ENCODE results near the gene NUP54.
A peak's percentile ranks its signal among the peaks of the same experiment; 100 is the strongest.

Gene NUP54

GRCh38 chr4:76144546-76144945 lies 3.7 kb downstream of the NUP54 start:
- DNase-seq (ENCODE audit: low read depth, low spot score), result no peak

GRCh38 chr4:76141241-76141640 lies 7.0 kb downstream of the NUP54 start:
- DNase-seq (ENCODE audit: low read depth, low spot score), result no peak

GRCh38 chr4:76127754-76128153 lies 20.4 kb downstream of the NUP54 start:
- DNase-seq (ENCODE audit: low read depth, low spot score), result no peak

GRCh38 chr4:76125816-76126215 lies 22.4 kb downstream of the NUP54 start:
- DNase-seq (ENCODE audit: low read depth, low spot score), result no peak

- DNase-seq (ENCODE audit: low read depth, low spot score), result no peak
These were observed 28.0 kb downstream of the NUP54 start for GRCh38 chr4:76120199-76120598.

GRCh38 chr4:76117536-76117935 lies 30.7 kb downstream of the NUP54 start:
- no peak for DNase-seq (ENCODE audit: low read depth, low spot score)

DNA sequence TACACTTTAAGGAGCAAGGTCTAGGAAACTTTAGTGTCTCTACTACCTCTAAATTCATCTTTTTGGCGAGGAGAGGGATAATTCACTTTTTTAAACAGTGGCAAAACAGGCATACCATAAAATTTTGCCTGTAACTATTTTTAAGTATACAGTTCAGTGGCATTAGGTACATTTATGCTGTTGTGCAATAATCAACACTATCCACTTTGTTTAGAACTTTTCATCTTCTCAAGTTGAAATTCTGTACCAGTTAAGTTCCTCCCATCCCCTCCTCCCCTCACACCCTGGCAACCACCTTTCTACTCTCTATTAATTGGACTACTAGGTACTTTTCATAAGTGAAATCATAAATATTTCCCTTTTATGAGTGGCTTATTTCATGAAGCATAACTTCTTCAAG lies 31.4 kb downstream of the NUP54 start:
- DNase-seq (ENCODE audit: low read depth, low spot score), result no peak

- DNase-seq (ENCODE audit: low read depth, low spot score), result no peak
These were observed 39.6 kb downstream of the NUP54 start for GRCh38 chr4:76108467-76109181.

- no peak for DNase-seq (ENCODE audit: low read depth, low spot score)
These were observed 41.8 kb downstream of the NUP54 start for GRCh38 chr4:76106442-76106841.

DNA sequence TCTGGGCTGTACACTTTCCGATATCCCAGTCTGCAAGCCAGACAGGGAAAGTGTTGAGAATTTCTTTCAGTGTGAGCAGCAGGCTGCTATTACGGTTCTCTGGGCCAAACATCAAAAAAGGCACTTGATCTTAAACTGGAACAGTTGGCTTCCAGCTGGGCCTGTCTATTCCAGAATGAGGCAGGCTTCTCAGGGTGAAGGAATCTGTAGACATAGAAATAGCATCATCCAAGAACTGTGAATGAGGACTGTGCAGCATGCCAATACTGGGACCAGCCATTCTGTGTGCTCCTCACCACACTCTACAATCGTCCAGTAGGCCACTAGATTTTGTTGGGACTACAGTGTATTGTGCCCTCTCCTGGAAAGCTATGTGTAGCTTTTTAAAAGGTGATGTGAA lies 42.5 kb downstream of the NUP54 start:
- no peak for DNase-seq (ENCODE audit: low read depth, low spot score)

DNA sequence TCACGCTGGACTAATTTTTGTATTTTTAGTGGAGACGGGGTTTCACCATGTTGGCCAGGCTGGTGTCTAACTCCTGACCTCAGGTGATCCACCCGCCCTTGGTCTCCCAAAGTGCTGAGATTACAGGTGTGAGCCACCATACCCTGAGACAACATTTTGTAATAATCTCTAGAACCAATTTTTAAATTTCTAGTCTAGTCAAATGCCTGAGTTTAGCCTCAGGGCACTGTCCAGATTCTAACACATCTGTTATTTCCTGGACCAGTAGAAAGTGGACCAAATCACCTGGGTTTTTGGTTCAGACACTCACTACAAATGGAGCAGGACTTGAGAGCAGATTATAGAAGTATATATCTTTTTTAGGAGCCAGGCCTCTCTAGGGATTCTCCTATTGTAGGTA lies 52.1 kb downstream of the NUP54 start:
- DNase-seq (ENCODE audit: low read depth, low spot score), result no peak

DNA sequence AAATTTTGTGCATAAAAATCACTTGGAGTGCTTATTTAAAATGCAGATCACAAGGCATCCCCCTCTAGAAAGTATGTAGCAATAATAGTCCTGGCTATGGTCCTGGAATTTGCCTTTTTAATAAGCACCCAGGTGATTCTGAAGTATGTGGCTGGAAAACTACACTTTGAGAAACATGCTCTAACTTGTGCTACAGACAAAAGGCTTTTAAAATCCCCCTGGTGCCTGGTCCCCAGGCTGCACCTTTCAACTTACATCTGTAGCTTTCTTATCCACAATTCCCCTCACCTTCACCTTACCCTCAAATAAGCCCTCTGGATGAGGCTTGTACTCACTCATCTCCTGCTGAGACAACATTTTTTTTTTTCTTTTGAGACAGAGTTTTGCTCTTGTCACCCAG lies 52.6 kb downstream of the NUP54 start:
- no peak for DNase-seq (ENCODE audit: low read depth, low spot score)

DNA sequence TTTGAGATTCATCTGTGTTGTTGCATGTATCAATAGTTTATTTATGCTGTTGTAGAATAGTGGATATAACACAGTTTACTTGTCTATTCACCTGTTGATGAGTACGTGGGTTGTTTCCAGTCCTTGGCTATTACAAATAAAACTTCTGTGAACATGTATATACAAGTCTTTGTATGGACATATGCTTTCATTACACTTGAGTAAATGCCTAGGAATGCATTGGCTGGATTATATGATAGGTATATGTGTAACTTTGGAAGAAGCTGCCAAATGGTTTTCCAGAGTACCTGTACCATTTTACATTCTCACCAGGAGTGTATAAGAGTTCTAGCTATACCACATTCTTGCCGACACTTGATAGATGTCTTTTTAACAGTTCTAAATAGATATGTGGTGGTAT lies 57.1 kb downstream of the NUP54 start:
- no peak for DNase-seq (ENCODE audit: low read depth, low spot score)

GRCh38 chr4:76090241-76090691 lies 57.9 kb downstream of the NUP54 start:
- no peak for DNase-seq (ENCODE audit: low read depth, low spot score)

DNA sequence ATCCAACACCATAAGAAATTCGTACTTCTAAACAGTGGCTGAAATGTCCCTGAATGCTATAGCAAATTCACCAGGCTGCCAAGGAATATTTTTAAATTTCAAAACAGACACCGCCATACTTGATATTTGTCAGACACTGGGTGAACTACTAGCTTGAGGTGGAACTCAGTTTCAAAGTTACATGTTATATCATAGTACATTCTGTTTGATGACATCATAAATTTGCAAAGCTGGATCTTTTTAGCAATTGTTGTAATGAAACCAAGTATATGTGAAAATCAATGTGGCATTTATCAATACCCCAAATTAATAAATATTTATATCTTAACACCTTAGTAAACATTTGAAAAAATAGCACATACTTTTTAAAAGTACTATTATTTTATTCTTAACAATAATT lies 59.5 kb downstream of the NUP54 start:
- no peak for DNase-seq (ENCODE audit: low read depth, low spot score)

DNA sequence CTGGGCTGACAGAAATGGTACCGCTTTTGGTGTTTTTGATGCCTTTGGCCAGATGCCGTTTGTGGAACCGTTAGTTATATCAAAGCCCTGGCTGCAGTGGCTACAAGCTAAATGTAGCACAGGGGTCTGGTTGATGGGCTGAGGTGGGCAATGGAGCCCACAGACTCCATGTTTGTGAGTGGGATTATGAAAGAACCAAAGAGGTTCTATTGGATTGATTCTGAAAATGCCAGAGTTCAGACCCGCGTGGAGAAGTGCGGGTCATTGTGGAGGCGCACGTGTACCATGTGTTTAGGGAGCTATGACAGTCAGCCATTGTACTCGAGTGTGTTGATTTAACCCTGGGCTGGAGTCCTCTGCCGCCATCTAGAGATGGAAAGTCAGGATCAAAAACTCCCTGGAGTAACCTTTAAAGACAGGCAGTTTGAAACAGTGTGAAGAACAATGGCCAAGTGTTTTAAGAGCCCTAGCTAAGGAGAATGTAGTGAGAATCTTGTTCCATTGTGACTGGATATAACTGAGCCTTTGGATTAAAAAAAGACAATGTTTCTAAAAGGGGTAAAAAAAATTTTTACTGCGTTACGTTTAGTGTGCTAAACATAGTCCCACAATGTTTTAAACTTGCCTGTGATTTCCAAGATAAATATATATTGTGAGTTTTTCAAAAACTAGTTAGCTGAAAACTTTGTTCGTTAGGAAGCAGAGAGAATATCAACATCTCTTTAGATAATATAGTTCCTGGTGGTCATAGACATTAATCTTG lies 61.0 kb downstream of the NUP54 start:
- DNase-seq (ENCODE audit: low read depth, low spot score), result peak; percentile 21

DNA sequence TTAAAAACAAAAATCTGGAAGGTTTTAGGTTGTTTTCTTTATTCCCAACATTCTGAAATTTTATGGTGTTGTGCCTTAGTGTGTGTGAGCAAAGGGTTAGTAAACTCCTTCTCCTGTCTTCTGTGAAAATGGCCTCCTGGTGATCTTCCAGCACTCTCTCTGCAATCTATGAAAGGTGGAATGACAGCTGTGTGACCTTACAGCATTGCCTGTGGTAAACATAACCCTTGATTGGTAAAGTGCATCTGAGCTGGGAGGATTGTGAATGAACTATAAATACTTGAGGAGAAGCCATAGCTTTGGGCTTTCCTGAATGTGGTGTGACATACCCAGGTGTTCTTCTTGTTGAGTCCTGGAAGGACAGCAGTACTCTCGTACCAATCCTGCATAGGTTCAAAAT lies 63.7 kb downstream of the NUP54 start:
- DNase-seq (ENCODE audit: low read depth, low spot score), result no peak

GRCh38 chr4:76083386-76083988 lies 64.7 kb downstream of the NUP54 start:
- no peak for DNase-seq (ENCODE audit: low read depth, low spot score)

- DNase-seq (ENCODE audit: low read depth, low spot score), result no peak
These were observed 70.1 kb downstream of the NUP54 start for GRCh38 chr4:76078033-76078613.

- no peak for DNase-seq (ENCODE audit: low read depth, low spot score)
These were observed 73.1 kb downstream of the NUP54 start for GRCh38 chr4:76074993-76075600.

DNA sequence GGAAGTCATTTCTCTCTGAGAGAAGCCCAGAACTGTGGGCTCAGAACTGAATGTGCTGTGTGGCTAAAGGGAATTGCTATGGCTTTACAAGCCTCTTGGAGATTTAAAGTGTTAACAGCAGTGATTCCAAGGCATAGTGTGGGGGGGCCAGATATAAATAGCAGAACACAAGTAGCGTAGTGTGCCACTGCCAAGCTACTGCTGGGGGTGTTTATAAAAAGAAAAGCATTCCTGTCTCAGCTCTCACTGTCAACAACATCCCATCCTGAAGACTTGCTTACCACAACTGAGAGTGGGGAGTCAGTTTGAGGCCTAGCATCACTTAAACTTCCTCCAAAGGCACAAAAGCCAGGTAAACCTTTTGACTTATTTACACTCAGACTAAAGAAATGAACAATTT lies 73.7 kb downstream of the NUP54 start, which contains the start of gene ART3:
Gene ART3, plus strand, starts transcription at position 242 of the 400 bp plus-strand sequence. CDS start 1,181 bp downstream, outside the sequence.
- DNase-seq (ENCODE audit: low read depth, low spot score), result no peak

DNA sequence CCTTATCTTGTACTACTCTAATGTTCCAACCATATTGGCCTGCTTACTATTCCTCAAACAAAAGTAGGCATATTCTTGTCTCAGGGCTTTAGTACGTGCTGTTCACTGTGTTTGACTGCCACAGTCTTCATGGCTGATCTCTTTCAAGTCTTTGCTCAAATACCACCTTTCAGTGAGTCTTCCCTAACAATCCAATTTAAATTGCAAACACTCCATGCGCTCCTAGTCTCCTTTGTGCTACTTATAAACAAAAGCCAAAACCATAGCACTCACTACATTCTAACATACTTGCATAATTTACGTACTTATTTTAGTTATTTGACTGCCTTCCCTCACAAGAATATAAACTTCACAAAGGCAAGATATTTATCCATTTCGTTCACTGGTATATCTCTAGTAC lies 75.4 kb downstream of the NUP54 start:
- no peak for DNase-seq (ENCODE audit: low read depth, low spot score)
